ENCODE results near the gene RTEL1. TPM values are rescaled to one million over a fixed set of nuclear protein-coding genes. Genes with fewer than 3 reads are reported as not detected.
"Not testable (repeated sequence)": the region's sequence is repeated elsewhere in the genome, so short reads cannot be mapped to it uniquely, and the experiment has no call there.

The RTEL1 gene
- total RNA-seq, 2 donors from 2014 or later, result 26.8 to 34.6 TPM

DNA sequence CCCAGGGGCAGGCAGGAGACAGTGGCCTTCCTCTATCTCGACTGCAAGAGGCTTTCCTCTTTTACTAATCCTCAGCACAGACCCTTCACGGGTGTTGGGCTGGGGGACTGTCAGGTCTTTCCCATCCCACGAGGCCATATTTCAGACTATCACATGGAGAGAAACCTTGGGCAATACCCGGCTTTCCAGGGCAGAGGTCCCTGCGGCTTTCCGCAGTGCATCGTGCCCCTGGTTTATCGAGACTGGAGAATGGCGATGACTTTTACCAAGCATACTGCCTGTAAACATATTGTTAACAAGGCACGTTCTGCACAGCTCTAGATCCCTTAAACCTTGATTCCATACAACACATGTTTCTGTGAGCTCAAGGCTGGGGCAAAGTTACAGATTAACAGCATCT, 2.1 kb downstream of the RTEL1 start:
- Mint-ChIP-seq H3K4me1 (ENCODE audit: low read depth) (peaks cover 17% of the 10 kb centered on the region), H3K4me3 (peak overlapping the region; percentile 90 to 98)
- H3K9me3 Mint-ChIP-seq; H3K27ac Mint-ChIP-seq; H3K36me3 Mint-ChIP-seq (ENCODE audit: insufficient read depth in 2 of 2); H3K27me3 Mint-ChIP-seq (ENCODE audit: low read depth); ATAC-seq (replicated peaks in 1 of 2); DNase-seq: not testable (repeated sequence)

- DNase-seq (no peak), ATAC-seq (replicated peaks in 1 of 2) (no peak)
- Mint-ChIP-seq H3K4me3 (peak overlapping the region in 1 of 2 donors; percentile 17), H3K27ac (no peak overlapping the region), H3K36me3 (ENCODE audit: insufficient read depth in 2 of 2) (peaks cover 0 to 2% of the 10 kb centered on the region in 2 donors), H3K9me3 (no peaks in the 10 kb centered on the region), H3K27me3 (ENCODE audit: low read depth) (no peaks in the 10 kb centered on the region), H3K4me1 (ENCODE audit: low read depth) (peaks cover 17% of the 10 kb centered on the region)
These were observed 2.5 kb downstream of the RTEL1 start for GRCh38 chr20:63660622-63661021.

- H3K4me1 Mint-ChIP-seq (ENCODE audit: low read depth), result peaks cover 17% of the 10 kb centered on the region
- DNase-seq (no peak), ATAC-seq (replicated peaks in 1 of 2) (no peak)
- no peak overlapping the region for H3K27ac Mint-ChIP-seq
- H3K9me3 Mint-ChIP-seq, result no peaks in the 10 kb centered on the region
- no peaks in the 10 kb centered on the region for H3K27me3 Mint-ChIP-seq (ENCODE audit: low read depth)
- no peak overlapping the region for H3K4me3 Mint-ChIP-seq
- H3K36me3 Mint-ChIP-seq (ENCODE audit: insufficient read depth in 2 of 2), result peaks cover 0 to 2% of the 10 kb centered on the region in 2 donors
These were observed 3.0 kb downstream of the RTEL1 start for GRCh38 chr20:63661108-63661507.

GRCh38 chr20:63661959-63662812, 4.1 kb downstream of the RTEL1 start:
- Mint-ChIP-seq H3K36me3 (ENCODE audit: insufficient read depth in 2 of 2) (peaks cover 0 to 4% of the 10 kb centered on the region in 2 donors), H3K9me3 (no peaks in the 10 kb centered on the region), H3K27ac (no peak overlapping the region), H3K4me1 (ENCODE audit: low read depth) (peaks cover 17% of the 10 kb centered on the region), H3K4me3 (no peak overlapping the region), H3K27me3 (ENCODE audit: low read depth) (no peaks in the 10 kb centered on the region)
- no peak for DNase-seq
- no peak for ATAC-seq (replicated peaks in 1 of 2)

DNA sequence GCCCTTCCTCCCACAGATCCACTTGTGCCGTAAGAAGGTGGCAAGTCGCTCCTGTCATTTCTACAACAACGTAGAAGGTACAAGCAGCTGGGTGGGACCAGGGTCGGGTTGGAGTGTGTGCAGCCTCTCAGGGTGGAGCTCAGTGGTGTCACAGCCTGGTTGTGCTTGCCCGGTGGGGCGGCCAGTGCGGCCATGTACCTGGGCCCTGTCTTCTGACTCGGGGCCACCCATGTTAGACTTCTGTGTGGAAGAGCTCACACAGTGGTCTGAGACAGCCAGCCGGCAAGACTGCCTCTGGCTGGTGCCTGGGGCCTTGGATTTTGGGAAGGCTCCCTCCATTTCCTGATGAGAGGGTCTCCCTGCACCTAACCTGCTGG, 4.7 kb downstream of the RTEL1 start:
- no peak for ATAC-seq (replicated peaks in 1 of 2)
- DNase-seq, result no peak
- no peak overlapping the region for H3K4me3 Mint-ChIP-seq
- peaks cover 17% of the 10 kb centered on the region for H3K4me1 Mint-ChIP-seq (ENCODE audit: low read depth)
- peaks cover 0 to 4% of the 10 kb centered on the region in 2 donors for H3K36me3 Mint-ChIP-seq (ENCODE audit: insufficient read depth in 2 of 2)
- no peaks in the 10 kb centered on the region for H3K9me3 Mint-ChIP-seq
- no peak overlapping the region for H3K27ac Mint-ChIP-seq
- no peaks in the 10 kb centered on the region for H3K27me3 Mint-ChIP-seq (ENCODE audit: low read depth)

- ATAC-seq (replicated peaks in 1 of 2), result no peak
- Mint-ChIP-seq H3K27me3 (ENCODE audit: low read depth) (no peaks in the 10 kb centered on the region), H3K4me3 (no peak overlapping the region)
These were observed 5.4 kb downstream of the RTEL1 start for GRCh38 chr20:63663332-63664066.

GRCh38 chr20:63664143-63664851, 6.2 kb downstream of the RTEL1 start:
- H3K27me3 Mint-ChIP-seq (ENCODE audit: low read depth), result no peaks in the 10 kb centered on the region
- H3K27ac Mint-ChIP-seq, result no peak overlapping the region
- H3K4me1 Mint-ChIP-seq (ENCODE audit: low read depth), result peaks cover 12% of the 10 kb centered on the region
- no peaks in the 10 kb centered on the region for H3K9me3 Mint-ChIP-seq
- DNase-seq (no peak), ATAC-seq (replicated peaks in 1 of 2) (no peak)
- H3K36me3 Mint-ChIP-seq (ENCODE audit: insufficient read depth in 2 of 2), result peaks cover 0 to 11% of the 10 kb centered on the region in 2 donors
- H3K4me3 Mint-ChIP-seq, result no peak overlapping the region

More at GRCh38 chr20:63663332-63664066, 5.4 kb downstream of the RTEL1 start:
- no peak for DNase-seq
- Mint-ChIP-seq H3K9me3 (no peaks in the 10 kb centered on the region), H3K4me1 (ENCODE audit: low read depth) (peaks cover 17% of the 10 kb centered on the region), H3K27ac (no peak overlapping the region), H3K36me3 (ENCODE audit: insufficient read depth in 2 of 2) (peaks cover 0 to 9% of the 10 kb centered on the region in 2 donors)

DNA sequence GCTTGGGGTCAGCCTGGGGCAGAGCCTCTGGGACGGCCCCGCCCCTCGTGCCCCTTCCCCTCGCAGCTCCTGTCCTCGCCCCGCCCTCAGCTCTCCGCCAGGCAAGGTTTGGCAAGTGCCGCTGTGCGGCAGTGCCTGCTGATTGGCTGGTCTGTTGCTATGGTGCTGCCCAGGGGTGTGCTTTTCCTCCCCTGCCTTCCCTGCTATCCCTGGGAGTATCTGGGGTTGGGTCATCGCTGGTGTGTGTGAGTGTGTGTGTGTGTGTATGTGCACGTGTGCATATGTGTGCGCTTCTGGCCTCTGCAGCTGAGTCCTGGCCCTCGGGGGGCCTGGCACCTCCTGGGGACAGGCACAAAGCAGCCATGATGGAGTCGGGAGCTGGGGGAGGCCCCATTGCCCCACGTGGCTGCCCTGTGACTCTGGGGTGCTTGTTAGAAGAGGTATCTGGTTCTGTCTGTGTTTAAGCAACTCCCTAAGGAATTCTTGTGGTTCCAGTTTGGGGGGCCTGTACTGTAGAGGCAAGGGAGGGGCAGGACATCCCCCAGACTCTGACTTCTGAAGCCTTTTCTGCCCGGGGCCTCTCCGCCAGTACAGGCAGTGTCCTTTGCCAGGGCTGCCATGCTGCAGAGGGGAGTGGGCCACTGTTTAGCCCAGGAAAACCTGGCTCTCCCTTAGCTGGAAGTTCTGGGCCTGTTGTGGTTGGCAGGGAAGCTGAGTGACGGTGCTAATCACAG, 6.9 kb downstream of the RTEL1 start:
- Mint-ChIP-seq H3K4me3 (no peak overlapping the region), H3K9me3 (no peaks in the 10 kb centered on the region), H3K27ac (no peak overlapping the region), H3K27me3 (ENCODE audit: low read depth) (no peaks in the 10 kb centered on the region), H3K36me3 (ENCODE audit: insufficient read depth in 2 of 2) (peaks cover 0 to 11% of the 10 kb centered on the region in 2 donors), H3K4me1 (ENCODE audit: low read depth) (peaks cover 5% of the 10 kb centered on the region)
- DNase-seq (no peak), ATAC-seq (replicated peaks in 1 of 2) (no peak)

GRCh38 chr20:63665708-63666107, 7.6 kb downstream of the RTEL1 start:
- ATAC-seq (replicated peaks in 1 of 2) (no peak), DNase-seq (no peak)
- no peaks in the 10 kb centered on the region for H3K4me1 Mint-ChIP-seq (ENCODE audit: low read depth)
- peaks cover 0 to 14% of the 10 kb centered on the region in 2 donors for H3K36me3 Mint-ChIP-seq (ENCODE audit: insufficient read depth in 2 of 2)
- no peak overlapping the region for H3K4me3 Mint-ChIP-seq
- H3K27me3 Mint-ChIP-seq (ENCODE audit: low read depth), result no peaks in the 10 kb centered on the region
- no peak overlapping the region for H3K27ac Mint-ChIP-seq
- no peaks in the 10 kb centered on the region for H3K9me3 Mint-ChIP-seq

DNA sequence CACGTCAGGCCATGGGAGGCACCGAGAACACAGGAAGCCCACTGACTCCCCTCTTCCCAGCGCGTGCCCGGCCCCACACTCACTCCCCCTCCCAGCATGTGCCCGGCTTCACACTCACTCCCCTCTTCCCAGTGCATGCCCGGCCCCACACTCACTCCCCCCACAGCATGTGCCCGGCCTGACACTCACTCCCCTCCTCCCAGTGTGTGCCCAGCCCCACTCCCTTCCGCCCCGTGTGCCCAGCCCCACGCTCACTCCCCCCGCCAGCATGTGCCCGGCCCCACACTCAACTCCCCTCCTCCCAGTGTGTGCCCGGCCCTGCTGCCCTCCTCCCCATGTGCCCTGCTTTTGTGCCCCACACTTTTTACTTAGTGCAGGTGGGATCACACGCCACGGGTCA, 9.7 kb downstream of the RTEL1 start:
- no peak for DNase-seq
- Mint-ChIP-seq H3K9me3 (no peaks in the 10 kb centered on the region), H3K4me3 (no peak overlapping the region), H3K36me3 (ENCODE audit: insufficient read depth in 2 of 2) (peaks cover 1 to 17% of the 10 kb centered on the region in 2 donors), H3K27me3 (ENCODE audit: low read depth) (no peaks in the 10 kb centered on the region), H3K4me1 (ENCODE audit: low read depth) (no peaks in the 10 kb centered on the region), H3K27ac (no peak overlapping the region)
- no peak for ATAC-seq (replicated peaks in 1 of 2)

DNA sequence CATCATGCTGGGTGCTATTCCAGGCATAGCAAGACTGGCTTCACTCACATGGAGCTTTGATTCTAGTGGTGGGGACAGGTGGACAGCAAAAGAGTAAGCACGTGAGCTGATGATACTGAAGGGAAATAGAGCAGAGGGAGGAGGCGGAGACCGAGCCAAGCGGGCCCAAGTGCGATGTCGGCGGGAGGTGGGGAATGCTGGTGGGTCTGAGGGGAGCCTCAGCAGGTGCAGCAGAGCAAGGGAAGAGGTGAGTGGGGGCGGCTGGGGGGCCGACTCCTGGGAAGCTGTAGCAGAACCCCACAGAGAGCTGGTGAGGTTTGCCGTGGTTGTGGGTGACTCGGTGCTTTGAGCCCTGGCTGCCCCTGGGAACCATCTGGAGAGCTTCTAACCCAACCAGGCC, 10.2 kb downstream of the RTEL1 start:
- peaks cover 1 to 17% of the 10 kb centered on the region in 2 donors for H3K36me3 Mint-ChIP-seq (ENCODE audit: insufficient read depth in 2 of 2)
- no peak overlapping the region for H3K27ac Mint-ChIP-seq
- ATAC-seq (replicated peaks in 1 of 2) (no peak), DNase-seq (no peak)
- H3K4me1 Mint-ChIP-seq (ENCODE audit: low read depth), result no peaks in the 10 kb centered on the region
- no peaks in the 10 kb centered on the region for H3K9me3 Mint-ChIP-seq
- H3K4me3 Mint-ChIP-seq, result no peak overlapping the region
- H3K27me3 Mint-ChIP-seq (ENCODE audit: low read depth), result no peaks in the 10 kb centered on the region

- H3K4me3 Mint-ChIP-seq; H3K4me1 Mint-ChIP-seq (ENCODE audit: low read depth); ATAC-seq (replicated peaks in 1 of 2); DNase-seq; H3K27ac Mint-ChIP-seq; H3K9me3 Mint-ChIP-seq; H3K27me3 Mint-ChIP-seq (ENCODE audit: low read depth): not testable (repeated sequence)
- H3K36me3 Mint-ChIP-seq (ENCODE audit: insufficient read depth in 2 of 2), result peaks cover 3 to 15% of the 10 kb centered on the region in 2 donors
These were observed 13.6 kb downstream of the RTEL1 start for GRCh38 chr20:63671695-63672094.
